ENCODE data around the gene NCKAP1.
"Not testable (repeated sequence)": the region's sequence is repeated elsewhere in the genome, so short reads cannot be mapped to it uniquely, and the experiment has no call there.

Gene NCKAP1

DNA sequence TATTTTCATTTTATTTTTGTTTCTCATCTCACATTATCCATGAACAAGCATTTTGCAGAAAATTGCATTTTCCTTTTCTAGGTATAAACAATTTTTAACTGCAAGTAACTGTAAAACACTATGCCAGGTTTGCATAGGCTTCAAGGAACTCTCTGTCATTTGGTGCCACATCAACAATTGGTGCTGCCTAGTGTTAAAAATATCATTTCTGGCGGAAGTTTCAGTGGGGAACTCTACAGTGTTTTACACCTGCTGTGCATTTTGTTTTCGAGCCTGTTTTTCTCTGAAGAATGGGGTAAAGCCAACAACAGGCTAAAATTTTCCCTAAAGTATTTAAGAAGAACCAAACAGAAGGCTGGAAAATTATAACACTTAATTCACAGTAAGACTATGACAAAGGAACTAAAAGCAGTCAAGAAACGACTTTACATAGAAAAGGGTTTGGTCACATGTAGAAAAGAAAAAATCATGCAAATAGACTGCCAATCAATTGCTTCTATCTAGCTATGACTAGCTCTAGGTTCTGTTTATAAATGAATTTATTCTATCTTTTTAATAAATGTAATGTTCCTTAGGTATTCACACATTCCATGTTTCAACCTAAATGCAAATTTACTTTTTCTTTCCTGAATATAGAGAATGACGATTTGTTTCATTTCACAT lies 150.4 kb downstream of the NCKAP1 start:
- in situ Hi-C loops (cut with HindIII; ENCODE audit: low sequenced_read_pairs), result no loop called here

DNA sequence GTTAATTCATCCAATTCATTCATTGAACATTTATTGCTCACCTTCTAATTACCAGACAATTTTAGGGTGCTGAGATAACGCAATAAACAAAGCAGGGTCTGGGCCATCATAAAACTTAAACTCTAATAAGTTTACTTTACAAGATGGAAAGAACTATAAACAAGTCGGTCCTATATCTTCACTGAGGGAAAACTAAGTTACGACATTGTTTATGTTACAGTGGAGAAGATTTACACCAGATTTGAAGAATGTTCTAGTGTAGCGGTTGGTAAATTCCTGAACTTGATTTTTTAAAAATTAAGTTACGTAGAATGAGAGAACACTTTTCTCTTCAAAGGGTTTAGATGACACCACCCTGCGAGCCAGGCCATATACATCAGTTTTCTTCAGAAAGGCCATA lies 151.2 kb downstream of the NCKAP1 start:
- in situ Hi-C loops (cut with HindIII; ENCODE audit: low sequenced_read_pairs), result no loop called here

DNA sequence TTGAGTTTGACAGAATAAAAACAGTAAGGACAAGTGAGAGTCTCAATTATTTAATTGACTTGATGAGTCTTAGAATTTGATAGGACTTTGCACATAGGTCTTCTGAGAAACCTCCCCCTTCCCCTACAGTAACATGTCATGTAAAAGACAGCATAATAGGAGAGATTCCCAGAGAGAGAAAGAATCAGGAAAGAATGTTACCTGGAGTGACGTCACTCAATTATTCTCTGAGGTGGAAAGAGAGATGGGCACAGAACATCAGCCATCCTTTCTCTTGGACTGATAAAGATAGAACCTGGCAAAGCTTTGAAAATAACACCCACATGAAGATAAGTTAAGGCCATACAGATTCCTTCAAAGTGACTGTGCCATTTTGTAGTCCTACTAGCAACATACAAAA lies 152.5 kb downstream of the NCKAP1 start:
- in situ Hi-C loops (cut with HindIII; ENCODE audit: low sequenced_read_pairs), result no loop called here

DNA sequence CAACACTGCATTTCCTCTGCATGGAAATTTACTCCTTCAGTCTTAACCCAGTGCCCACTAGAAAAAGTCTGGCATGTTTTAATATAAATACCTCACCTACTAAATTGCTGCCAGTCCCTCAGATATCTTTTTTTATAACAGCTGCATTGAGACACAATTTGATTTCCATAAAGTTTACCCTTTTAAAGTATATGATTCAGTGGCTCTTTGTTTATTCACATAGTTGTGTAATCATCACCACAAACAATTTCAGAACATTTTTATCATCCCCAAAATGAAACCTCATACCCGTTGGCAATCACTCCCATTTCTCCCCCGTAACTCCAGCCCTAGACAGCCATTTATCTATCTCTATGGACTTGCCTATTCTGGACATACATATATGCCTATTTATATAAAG lies 154.8 kb downstream of the NCKAP1 start:
- in situ Hi-C loops (cut with HindIII; ENCODE audit: low sequenced_read_pairs), result no loop called here

DNA sequence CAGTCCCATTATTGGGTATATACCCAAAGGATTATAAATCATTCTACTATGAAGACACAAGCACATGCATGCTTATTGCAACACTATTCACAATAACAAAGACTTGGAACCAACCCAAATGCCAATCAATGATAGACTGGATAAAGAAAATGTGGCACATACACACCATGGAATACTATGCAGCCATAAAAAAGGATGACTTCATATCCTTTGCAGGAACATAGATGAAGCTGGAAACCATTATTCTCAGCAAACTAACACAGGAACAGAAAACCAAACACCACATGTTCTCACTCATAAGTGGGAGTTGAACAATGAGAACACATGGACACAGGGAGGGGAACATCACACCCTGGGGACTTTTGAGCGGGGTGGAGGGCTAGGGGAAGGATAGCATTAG lies 158.2 kb downstream of the NCKAP1 start:
- in situ Hi-C loops (cut with HindIII; ENCODE audit: low sequenced_read_pairs), result not testable (repeated sequence)

DNA sequence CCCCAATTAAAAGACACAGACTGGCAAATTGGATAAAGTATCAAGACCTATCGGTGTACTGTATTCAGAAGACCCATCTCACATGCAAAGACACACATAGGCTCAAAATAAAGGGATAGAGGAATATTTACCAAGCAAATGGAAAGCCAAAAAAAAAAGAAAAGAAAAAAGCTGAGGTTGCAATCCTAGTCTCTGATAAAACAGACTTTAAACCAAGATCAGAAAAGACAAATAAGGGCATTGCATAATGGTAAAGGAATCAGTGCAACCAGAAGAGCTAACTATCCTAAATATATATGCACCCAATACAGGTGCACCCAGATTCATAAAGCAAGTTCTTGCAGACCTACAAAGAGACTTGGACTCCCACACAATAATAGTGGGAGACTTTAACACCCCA lies 161.6 kb downstream of the NCKAP1 start:
- in situ Hi-C loops (cut with HindIII; ENCODE audit: low sequenced_read_pairs), result not testable (repeated sequence)

DNA sequence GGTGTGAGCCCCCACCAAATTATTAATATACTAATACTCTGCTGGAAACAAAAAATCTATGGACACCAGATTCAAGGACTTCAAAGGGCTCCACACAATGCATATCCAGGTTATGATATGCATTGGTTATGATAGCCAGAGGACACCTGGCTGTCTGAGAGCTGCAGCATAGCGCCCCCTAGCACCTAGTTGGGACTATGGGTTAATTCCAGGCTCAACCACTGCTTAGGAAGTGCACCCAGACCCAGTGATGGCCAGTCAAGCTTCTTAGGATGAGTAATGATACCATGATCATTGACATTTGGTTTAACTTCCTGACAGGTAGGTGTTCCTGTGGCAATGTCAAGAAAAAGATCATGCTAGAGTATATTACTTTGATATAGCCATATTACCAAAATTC lies 168.0 kb downstream of the NCKAP1 start:
- in situ Hi-C loops (cut with HindIII; ENCODE audit: low sequenced_read_pairs), result no loop called here

DNA sequence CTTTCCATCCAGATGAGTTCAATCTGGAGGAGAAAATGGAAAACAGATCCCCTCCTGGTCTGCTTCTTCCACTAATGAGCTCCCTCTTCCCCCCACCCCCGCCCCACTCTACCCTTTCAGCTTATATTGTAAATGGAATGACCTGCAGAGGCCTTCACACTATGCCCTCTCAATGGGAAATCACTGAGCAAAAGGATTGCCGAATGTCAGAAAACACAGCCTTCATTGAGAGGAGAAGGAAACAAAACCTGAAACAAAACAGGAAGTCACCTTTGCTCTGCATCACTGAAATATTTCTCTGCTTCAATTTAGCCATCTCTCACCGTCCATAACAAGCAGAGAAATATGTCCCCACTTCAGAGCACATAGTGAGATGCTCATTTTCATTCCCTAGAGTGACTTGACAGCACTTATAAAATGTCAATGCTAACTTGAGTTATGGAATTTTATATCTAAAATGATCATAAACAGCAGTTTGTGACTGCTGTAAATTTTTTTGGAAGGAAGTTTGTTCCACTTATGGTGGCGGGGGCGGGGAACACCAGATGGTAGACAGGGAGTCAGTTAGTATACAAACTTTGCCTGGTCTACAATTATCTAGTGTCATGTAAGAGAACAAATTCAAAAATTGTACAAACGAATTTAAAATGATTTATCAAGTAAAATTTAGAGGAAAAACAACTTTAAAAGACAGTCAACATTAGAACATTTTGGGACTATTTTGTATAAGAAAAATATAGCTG lies 170.0 kb downstream of the NCKAP1 start:
- in situ Hi-C loops (cut with HindIII; ENCODE audit: low sequenced_read_pairs), result no loop called here

DNA sequence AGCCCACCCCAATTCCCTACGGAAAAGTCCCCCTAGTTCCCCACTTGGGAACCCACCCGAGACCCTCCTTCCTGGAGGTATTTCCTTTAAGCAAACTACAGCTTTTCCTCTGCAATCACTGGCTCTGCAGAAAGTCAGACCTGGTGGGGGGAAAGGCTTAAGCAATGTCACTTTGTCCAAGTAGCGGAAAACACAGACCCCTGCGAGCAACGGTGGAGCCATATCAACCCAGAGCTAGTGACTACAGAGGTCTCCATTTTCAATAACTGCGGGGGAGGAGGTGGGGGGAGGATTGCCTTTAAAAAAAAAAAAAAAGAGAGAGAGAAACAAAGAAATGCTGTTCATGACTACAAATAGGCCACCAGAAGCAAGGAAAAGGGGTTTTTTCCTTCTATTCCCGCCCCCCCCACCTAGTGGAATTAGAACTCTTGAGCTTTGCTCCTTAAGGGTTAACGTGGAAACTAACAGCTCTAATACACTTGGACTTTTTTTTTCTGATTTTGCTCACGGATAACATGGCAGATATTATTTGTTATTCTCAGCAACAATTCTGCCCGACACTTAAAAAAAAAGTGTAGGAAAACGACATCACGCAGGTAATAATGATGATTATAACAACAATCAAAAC lies 170.7 kb downstream of the NCKAP1 start:
- in situ Hi-C loops (cut with HindIII; ENCODE audit: low sequenced_read_pairs), result no loop called here

DNA sequence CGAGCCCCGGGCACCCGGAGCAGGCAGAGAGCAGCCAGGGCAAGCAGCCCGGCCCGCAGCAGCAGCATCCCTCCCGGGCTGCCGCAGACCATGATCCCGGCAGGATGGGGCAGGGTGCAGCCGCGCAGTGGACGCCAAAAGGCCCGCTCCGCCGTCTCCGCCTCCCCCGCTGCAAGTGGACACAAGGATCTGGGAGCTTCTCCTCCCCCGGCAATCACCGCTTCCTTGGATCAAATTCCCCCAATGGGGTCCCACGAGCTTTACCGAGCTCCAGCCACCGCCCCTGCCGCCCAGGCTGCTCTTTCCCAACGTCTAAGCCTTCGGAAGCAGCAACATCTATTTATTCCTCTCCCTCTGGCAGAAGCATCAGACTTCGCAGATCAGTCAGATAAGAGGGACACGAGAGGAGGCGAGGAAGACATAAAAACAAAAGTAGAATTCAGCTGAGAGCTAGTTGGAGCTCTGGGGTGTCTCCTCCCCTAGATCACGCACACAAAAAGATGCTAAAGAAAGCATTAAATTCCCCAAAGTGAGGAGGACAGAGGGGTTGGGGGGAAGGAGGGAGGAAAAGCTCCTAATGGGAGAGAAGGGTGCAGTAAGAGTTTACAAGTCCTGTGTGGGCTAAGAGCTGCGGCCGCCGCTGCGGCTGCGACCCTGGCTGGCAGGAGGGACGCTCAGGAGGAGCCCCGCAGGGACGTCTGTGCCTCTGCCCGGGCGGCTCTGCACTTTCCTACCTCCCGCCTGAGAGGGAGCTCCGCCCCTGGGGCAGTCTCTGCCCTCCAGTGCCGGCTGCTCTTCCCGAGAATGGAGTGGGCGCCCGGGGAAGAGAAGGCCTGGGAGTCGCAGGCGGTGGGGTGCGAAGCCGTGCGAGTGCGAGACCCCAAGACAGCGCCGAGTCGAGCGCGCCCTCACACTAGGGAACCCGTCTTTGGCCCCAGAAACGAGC lies 171.5 kb downstream of the NCKAP1 start, which contains the start of gene FRZB:
Gene FRZB (minus strand): TSS at position 177 of the 946 bp plus-strand sequence. CDS start 85 bp downstream, at position 92.
- in situ Hi-C loops (cut with HindIII; ENCODE audit: low sequenced_read_pairs), result no loop called here

DNA sequence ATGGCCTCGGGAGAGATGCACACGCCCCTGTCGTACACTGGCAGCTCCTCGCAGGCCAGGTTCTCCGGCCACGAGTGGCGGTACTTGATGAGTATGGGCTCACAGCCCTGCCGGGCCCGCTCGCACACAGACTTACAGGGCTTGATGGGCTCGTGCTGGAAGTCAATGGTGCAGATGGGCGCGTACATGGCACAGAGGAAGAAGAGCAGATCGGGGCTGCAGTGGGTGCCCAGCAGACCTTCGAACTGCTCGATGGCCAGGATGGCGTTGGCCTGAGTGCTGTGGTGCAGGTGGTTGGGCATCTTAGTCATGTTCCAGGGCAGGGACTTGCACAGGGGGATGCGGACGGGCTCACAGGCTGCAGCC lies 172.2 kb downstream of the NCKAP1 start:
- in situ Hi-C loops (cut with HindIII; ENCODE audit: low sequenced_read_pairs), result no loop called here

DNA sequence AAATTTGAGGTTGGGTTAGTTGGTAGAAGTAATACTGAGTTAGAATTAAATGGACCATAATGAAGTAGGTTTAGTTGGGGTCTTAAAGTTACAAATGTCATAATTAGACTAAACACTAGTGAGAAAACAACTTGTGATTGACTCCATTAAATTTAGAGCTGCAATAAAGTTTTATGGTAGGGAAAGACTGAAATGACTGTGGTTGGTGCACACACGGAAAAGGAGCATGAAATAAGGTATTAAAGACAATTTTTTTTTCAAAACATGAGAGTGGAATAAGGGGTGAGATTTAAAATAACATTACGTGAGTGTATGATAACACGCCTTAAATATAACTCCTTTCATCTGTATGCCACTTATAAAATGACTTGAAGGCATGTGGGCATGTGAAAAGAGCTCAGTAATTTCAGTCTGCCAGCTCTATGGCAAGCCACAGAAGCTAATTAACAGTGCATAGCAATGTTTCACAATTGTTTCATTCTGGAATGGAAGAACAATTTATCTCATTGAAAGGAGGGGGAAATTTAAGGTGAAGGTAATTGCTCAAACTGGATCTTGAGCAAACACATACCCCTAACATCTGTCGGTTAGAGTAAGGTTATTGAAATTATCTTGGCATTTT lies 173.2 kb downstream of the NCKAP1 start:
- in situ Hi-C loops (cut with HindIII; ENCODE audit: low sequenced_read_pairs), result no loop called here

DNA sequence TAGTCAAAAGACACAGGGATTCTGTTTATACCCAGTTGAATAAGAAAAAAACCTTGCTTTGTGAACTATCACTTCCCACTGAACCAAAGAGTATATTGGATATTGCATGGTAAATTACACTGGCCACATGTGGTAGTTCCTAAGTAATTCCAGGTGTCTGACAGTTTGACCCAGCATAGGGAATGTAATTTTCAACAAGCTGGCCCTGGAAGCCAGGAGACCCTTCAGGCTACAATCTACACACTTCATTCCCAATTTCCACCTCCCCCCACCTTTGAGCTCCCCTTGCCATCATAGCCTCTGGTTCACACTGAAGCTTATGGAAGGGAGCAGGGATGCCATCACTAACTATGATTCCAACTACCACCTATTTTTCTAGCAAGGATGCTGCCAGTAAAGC lies 174.6 kb downstream of the NCKAP1 start:
- in situ Hi-C loops (cut with HindIII; ENCODE audit: low sequenced_read_pairs), result no loop called here

DNA sequence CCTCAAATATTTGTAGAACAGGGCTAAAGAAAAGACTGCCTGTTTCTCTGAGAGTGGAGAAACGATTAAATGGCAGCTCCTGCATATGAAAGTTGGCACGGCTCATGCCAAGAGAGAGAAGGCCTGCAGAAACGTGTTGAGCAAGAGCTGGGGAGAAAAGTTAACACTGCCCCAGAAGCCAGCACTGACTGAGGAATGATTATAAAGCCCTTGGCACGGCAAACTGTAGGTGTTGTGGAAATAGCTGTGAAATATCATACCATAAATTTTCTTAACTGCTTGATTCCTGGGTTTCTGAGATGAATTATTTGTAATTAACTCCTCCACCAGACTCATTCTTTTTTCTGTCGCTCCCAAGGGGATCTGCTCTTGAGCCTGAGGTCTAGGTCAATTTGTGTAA lies 176.2 kb downstream of the NCKAP1 start:
- in situ Hi-C loops (cut with HindIII; ENCODE audit: low sequenced_read_pairs), result no loop called here

DNA sequence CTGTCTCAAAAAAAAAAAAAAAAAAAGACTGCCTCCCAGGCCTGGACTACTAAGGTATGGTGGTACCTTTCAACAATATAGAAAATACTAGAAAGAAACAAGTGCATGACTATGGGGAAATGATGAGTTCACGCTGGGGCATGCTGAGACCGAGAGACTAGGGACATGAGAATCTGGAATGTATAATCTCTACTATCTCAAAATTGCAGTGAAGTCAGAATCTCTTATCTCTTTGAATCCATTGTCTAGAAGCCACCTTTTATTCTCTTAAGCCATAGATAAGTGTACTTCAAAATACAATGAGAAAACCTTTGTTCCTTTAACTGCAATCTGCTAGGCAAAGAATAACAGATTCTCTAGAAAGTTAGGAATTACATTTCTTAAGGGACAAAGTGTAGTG lies 177.4 kb downstream of the NCKAP1 start:
- in situ Hi-C loops (cut with HindIII; ENCODE audit: low sequenced_read_pairs), result no loop called here
